ENCODE data around the gene DRAXIN.
A peak's percentile ranks its signal among the peaks of the same experiment; 100 is the strongest.

The DRAXIN gene

DNA sequence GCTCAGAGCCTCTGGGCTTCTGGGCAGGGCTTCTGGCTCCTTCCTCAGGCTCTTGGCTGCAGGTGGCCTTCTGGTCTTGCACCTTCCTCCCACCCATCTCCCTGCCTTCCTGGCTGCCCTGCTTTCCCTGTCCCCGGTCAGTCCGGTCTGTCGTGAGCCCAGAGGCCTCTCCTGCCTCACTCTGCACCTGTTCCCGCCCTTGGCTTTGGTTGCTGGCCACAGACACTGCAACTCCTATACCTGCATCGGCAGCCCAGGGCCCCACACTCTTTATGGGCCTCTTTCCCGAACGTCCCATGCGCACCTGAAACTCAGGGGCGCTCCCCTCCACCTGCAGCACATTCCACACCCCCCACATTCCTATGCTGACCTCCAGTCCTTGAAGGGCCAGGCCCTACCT, 45.2 kb upstream of the DRAXIN start:
- no peak overlapping the region for H3K4me3 ChIP-seq (ENCODE audit: low read length)
- TF ChIP-seq, protein P1, sequence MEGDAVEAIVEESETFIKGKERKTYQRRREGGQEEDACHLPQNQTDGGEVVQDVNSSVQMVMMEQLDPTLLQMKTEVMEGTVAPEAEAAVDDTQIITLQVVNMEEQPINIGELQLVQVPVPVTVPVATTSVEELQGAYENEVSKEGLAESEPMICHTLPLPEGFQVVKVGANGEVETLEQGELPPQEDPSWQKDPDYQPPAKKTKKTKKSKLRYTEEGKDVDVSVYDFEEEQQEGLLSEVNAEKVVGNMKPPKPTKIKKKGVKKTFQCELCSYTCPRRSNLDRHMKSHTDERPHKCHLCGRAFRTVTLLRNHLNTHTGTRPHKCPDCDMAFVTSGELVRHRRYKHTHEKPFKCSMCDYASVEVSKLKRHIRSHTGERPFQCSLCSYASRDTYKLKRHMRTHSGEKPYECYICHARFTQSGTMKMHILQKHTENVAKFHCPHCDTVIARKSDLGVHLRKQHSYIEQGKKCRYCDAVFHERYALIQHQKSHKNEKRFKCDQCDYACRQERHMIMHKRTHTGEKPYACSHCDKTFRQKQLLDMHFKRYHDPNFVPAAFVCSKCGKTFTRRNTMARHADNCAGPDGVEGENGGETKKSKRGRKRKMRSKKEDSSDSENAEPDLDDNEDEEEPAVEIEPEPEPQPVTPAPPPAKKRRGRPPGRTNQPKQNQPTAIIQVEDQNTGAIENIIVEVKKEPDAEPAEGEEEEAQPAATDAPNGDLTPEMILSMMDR (conservative IDR thresholded peaks at IDR 0.05; ENCODE audit: low read depth, low read length), result no peak
- DNase-seq (ENCODE audit: low read depth), result no peak

DNA sequence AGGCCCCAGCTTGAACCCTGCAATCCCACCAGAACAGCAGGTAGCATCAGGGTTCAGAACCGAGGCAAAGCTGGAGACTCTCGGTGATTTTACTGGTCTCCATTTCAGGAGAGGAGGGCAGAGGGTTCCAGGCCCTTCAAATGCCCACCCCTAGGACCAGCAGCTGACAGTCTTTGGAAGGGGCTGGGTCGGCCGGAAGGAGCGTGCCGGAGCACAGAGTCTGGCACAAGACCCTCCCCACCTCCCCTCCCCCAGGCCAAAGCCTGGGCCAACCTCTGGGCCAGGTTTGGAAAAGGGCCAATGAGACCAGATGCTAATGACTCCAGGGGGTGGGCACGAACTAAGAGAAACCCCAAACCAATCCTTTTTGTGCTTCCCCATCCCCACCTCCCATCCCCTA, 44.2 kb upstream of the DRAXIN start:
- no peak for DNase-seq (ENCODE audit: low read depth)
- TF ChIP-seq, protein P1 (conservative IDR thresholded peaks at IDR 0.05; ENCODE audit: low read depth, low read length), result no peak
- no peak overlapping the region for H3K4me3 ChIP-seq (ENCODE audit: low read length)

DNA sequence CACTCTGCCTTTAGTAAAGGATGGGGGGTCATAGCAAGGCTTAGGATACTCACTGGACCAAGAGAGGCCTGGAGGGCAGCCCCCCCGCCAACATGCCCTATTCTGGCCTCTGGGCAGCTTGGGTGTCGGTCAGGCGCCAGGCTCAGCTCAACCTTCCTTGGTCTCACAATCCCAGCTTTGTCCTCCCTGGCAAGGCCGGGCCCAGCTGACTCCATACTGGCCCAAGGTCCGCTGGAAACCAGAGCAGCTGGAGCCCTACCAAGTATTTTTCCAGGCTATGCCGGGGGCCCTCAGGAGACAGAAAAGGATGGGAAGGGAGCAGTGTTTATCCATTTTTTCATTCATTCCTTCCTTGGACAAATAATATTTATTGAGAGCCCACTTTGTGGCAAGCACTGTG, 43.5 kb upstream of the DRAXIN start:
- no peak for DNase-seq (ENCODE audit: low read depth)
- no peak overlapping the region for H3K4me3 ChIP-seq (ENCODE audit: low read length)
- TF ChIP-seq, protein P1 (conservative IDR thresholded peaks at IDR 0.05; ENCODE audit: low read depth, low read length), result no peak

DNA sequence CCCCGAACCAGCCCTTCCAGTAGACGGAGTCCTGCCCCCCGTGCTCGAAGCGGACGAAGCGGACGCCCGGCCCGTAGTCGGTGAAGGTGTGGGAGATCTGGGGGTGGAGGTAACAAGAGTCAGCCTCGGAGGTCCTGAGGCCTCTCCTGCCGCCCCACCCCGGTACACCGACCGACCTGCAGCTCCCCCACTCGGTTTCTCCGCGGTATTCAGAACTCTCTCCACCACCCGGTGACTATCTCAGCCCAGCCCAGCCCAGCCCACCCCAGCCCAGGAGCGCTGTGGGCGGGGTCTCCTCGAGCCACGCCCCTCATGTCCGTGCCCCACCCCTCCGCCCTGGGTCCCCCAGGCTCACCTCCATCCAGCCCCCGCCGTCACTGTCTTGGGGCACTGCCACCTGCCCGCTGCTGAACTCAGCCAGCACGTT, 42.8 kb upstream of the DRAXIN start:
- peak overlapping the region; percentile 1 for H3K4me3 ChIP-seq (ENCODE audit: low read length)
- DNase-seq (ENCODE audit: low read depth), result no peak
- TF ChIP-seq, protein P1 (conservative IDR thresholded peaks at IDR 0.05; ENCODE audit: low read depth, low read length), result no peak

DNA sequence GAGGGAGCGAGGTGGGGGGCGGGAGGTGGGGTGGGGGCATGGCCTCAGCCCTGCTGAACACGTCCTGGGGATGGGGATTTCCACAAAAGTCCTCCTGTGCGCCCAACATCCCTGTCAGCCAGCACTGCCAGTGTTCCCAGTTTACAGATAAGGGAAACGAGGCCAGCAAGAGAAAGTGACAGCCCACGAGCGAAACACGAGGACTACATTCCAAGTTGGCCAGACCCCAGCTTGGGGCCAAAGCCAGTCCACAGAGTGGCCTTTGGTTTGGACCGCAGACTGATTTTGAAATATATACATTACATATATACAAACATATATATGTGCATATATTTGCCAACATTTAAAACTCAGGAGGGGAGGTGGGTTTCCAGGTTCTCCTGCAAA, 42.3 kb upstream of the DRAXIN start:
- no peak overlapping the region for H3K4me3 ChIP-seq (ENCODE audit: low read length)
- DNase-seq (ENCODE audit: low read depth), result no peak

DNA sequence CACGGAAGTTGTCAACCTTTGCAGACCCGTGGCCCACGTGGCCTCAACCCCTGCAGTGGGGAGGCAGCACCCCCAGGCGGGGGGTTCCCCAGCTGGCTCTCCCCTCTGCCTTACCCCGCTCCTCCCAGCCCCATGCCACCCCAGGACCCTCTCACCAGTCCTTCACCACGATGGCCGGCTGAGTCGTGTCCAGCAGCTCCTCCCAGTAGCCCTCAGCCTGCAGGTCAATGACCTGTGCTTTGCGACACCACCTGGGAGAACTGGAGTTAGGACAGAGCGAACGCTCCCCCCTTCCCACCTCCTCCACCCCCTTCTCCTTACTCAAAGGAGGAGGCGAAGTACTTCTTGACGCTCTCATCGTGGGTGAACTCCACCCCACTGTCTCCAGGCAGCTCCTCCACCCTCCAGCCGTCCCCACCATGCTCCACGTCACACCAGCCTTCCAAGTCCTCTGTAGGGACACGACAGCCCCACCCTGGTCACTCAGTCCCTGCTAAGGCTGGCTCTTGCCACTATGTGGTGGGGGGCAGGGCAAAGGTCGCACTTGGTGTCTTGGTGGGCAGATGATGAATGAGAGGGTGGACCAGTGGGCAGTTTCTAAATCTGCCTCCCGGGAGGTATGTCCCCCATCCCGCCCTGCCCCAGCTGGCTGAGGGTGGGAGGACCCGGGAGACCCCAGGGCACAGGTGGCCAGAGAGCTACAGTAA, 41.7 kb upstream of the DRAXIN start:
- no peak for DNase-seq (ENCODE audit: low read depth)
- TF ChIP-seq, protein P1 (conservative IDR thresholded peaks at IDR 0.05; ENCODE audit: low read depth, low read length), result no peak
- no peak overlapping the region for H3K4me3 ChIP-seq (ENCODE audit: low read length)

More for the DNA sequence above, 42.3 kb upstream of the DRAXIN start:
- TF ChIP-seq, protein P1 (conservative IDR thresholded peaks at IDR 0.05; ENCODE audit: low read depth, low read length), result no peak

DNA sequence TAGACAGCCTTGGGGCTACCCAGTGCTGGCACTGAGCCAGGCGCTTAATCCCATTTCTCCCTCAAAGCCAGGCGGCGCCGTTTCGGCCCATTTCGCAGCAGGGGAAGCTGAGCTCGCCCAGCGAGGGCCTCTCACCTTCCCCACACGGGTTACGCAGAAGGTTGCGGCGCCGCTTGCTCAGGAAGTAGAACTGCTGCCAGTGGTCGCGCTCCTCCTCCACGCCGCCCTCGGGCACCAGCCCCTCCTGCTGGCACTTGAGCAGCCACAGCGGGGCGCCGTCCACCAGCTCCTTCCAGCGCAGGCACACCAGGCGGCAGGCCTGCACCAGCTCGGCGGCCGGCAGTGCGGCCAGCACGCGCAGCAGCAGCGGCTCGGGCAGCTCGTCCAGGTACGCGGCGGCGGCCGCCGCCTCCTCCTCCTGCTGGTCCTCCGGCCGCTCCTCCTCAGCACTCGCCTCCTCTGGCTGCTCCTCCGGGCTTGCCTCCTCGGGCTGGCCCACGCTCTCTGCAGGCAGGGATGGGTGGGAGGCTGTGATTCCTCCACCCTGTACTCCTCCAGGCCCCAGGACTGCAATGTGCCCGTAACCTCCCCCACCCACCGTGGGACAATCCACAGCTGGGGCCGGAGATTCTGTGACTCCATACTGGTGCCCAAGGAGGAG, 41.0 kb upstream of the DRAXIN start:
- TF ChIP-seq, protein P1 (conservative IDR thresholded peaks at IDR 0.05; ENCODE audit: low read depth, low read length), result peak; percentile 70
- peak; percentile 35 for DNase-seq (ENCODE audit: low read depth)
- no peak overlapping the region for H3K4me3 ChIP-seq (ENCODE audit: low read length)

Measured in retinal pigment epithelial cell (primary cell).